Loucy (cell line): ENCODE measurements around the gene CD34.

ENCODE experiments used
- H2AFZ ChIP-seq: fragments of 200-600 bp; sonication (generic); 2 replicates; pipeline ENCODE4 v1.6.0; 2016; ENCODE audit warnings: antibody characterized with exemption, mild to moderate bottlenecking, low read length, moderate library complexity
- H3F3A ChIP-seq: fragments of 200-600 bp; 2 replicates; pipeline ENCODE4 v1.6.0; 2016; ENCODE audit warnings: antibody characterized with exemption, low read depth, mild to moderate bottlenecking
- H3K27me3 ChIP-seq: fragments of 200-600 bp; sonication (generic); 2 replicates; pipeline ENCODE4 v1.6.1; 2014; ENCODE audit warnings: low read length, mild to moderate bottlenecking; ENCODE audit not compliant: insufficient read depth, poor library complexity, severe bottlenecking
- H3K36me3 ChIP-seq: fragments of 200-600 bp; sonication (generic); 2 replicates; pipeline ENCODE4 v1.6.1; 2016; ENCODE audit warnings: low read length; ENCODE audit not compliant: insufficient read depth
- H3K4me1 ChIP-seq: fragments of 200-600 bp; sonication (generic); 2 replicates; pipeline ENCODE4 v1.5.1; 2014; ENCODE audit warnings: low read length, mild to moderate bottlenecking; ENCODE audit not compliant: insufficient read depth, poor library complexity, severe bottlenecking
- H3K4me2 ChIP-seq: fragments of 200-600 bp; sonication (generic); 2 replicates; pipeline ENCODE4 v1.6.0; 2014; ENCODE audit warnings: antibody characterized with exemption, low read length, low read depth, mild to moderate bottlenecking; ENCODE audit not compliant: poor library complexity, severe bottlenecking
- H3K4me3 ChIP-seq: fragments of 200-600 bp; sonication (generic); 2 replicates; pipeline ENCODE4 v1.5.1; 2014; ENCODE audit warnings: low read length, mild to moderate bottlenecking, mixed read lengths; ENCODE audit not compliant: poor library complexity, severe bottlenecking
- H3K79me2 ChIP-seq: fragments of 200-600 bp; sonication (generic); 2 replicates; pipeline ENCODE4 v1.6.1; 2014; ENCODE audit warnings: low read length; ENCODE audit not compliant: insufficient read depth
- H3K9ac ChIP-seq: fragments of 200-600 bp; sonication (generic); 2 replicates; pipeline ENCODE4 v1.6.0; 2014; ENCODE audit warnings: mild to moderate bottlenecking, low read depth, low read length, moderate library complexity; ENCODE audit not compliant: poor library complexity, severe bottlenecking
- H3K9me2 ChIP-seq: fragments of 200-600 bp; sonication (generic); replicated peaks from 2 replicates; pipeline ENCODE4 v1.6.1; 2016; ENCODE audit warnings: low read depth, low read length, mixed read lengths
- H3K9me3 ChIP-seq: fragments of 200-600 bp; sonication (generic); 2 replicates; pipeline ENCODE4 v1.6.1; 2014; ENCODE audit warnings: mild to moderate bottlenecking, antibody characterized with exemption, low read length, low read depth; ENCODE audit not compliant: insufficient read depth
- H4K20me1 ChIP-seq: fragments of 200-600 bp; sonication (generic); 2 replicates; pipeline ENCODE4 v1.6.0; 2014; ENCODE audit warnings: antibody characterized with exemption, low read length, mild to moderate bottlenecking; ENCODE audit not compliant: insufficient read depth, poor library complexity, severe bottlenecking
- CTCF ChIP-seq: fragments of 200-600 bp; sonication (generic); conservative IDR thresholded peaks from 2 replicates; pipeline ENCODE4 v1.5.1; 2014; ENCODE audit warnings: mild to moderate bottlenecking, antibody characterized with exemption, low read length
- EZH2phosphoT487 ChIP-seq: fragments of 200-600 bp; IDR thresholded peaks from 2 replicates; pipeline ENCODE4 v1.6.1; 2018; ENCODE audit warnings: antibody characterized with exemption, mild to moderate bottlenecking, moderate library complexity, borderline replicate concordance

CD34 gene

GRCh38 chr1:207852576-207853371 is 58.2 kb downstream of the CD34 start:
- Histone ChIP-seq H3K9ac (no peak overlapping the region), H3F3A (no peaks in the 10 kb centered on the region), H3K4me1 (peaks cover 87% of the 10 kb centered on the region), H3K9me3 (no peaks in the 10 kb centered on the region), H3K27me3 (no peaks in the 10 kb centered on the region), H2AFZ (no peak overlapping the region), H3K36me3 (peaks cover 57% of the 10 kb centered on the region; the same call in 1 of the 2 replicates), H3K79me2 (peaks cover 99% of the 10 kb centered on the region), H4K20me1 (peaks cover 93% of the 10 kb centered on the region), H3K9me2 (no peaks in the 10 kb centered on the region), H3K4me3 (no peak overlapping the region), H3K4me2 (peak overlapping the region; percentile 5)
- no peak for TF ChIP-seq CTCF
- no peak for TF ChIP-seq EZH2phosphoT487

GRCh38 chr1:207851696-207852095 is 59.2 kb downstream of the CD34 start:
- Histone ChIP-seq H3K79me2 (peaks cover 99% of the 10 kb centered on the region), H3K4me2 (peak overlapping the region; percentile 5), H3K27me3 (no peaks in the 10 kb centered on the region), H3K9me3 (no peaks in the 10 kb centered on the region), H3K9me2 (no peaks in the 10 kb centered on the region), H4K20me1 (peaks cover 93% of the 10 kb centered on the region), H3K4me3 (no peak overlapping the region), H3K4me1 (peaks cover 80% of the 10 kb centered on the region), H3F3A (no peaks in the 10 kb centered on the region), H3K36me3 (peaks cover 59% of the 10 kb centered on the region), H3K9ac (no peak overlapping the region), H2AFZ (no peak overlapping the region)
- TF ChIP-seq CTCF: no peak
- no peak for TF ChIP-seq EZH2phosphoT487

GRCh38 chr1:207850621-207851407 is 60.1 kb downstream of the CD34 start:
- Histone ChIP-seq H3K9me2 (no peaks in the 10 kb centered on the region), H3K4me1 (peaks cover 71% of the 10 kb centered on the region), H3K4me2 (peak overlapping the region; percentile 10), H3K4me3 (no peak overlapping the region), H3K27me3 (no peaks in the 10 kb centered on the region), H3F3A (no peaks in the 10 kb centered on the region), H3K9me3 (no peaks in the 10 kb centered on the region), H3K36me3 (peaks cover 59% of the 10 kb centered on the region), H4K20me1 (peaks cover 93% of the 10 kb centered on the region), H2AFZ (no peak overlapping the region), H3K9ac (no peak overlapping the region), H3K79me2 (peaks cover 99% of the 10 kb centered on the region)
- TF ChIP-seq EZH2phosphoT487: no peak
- TF ChIP-seq CTCF: no peak
